Kidney (tissue), 14 donors: ENCODE data around the gene IFIT1B. TPM values are rescaled to one million over a fixed set of nuclear protein-coding genes. Genes with fewer than 3 reads are reported as not detected.

Experiments used
- DNase-seq, 5 donors: peaks; one replicate each; pipeline ENCODE4 v3.0.0-alpha.2; 2013 to 2020
- FAIRE-seq: peaks from 2 replicates; lab custom pipeline; 2012; peaks lifted over from hg19 to GRCh38; lab: Jason Lieb, UNC
- H3K27ac ChIP-seq, 2 donors: one replicate each; pipeline ENCODE4 v1.7.0; 2013; ENCODE audit warnings: low read depth in 2 of 2, low read length in 2 of 2, inconsistent platforms in 1 of 2
- H3K27me3 ChIP-seq: one replicate; pipeline ENCODE4 v1.7.1; 2013; ENCODE audit warnings: low read length, inconsistent platforms; ENCODE audit not compliant: control insufficient read depth, insufficient read depth
- H3K36me3 ChIP-seq, 3 donors: one replicate each; pipeline versions ENCODE4 v1.7.0 to v1.7.1; 2013; ENCODE audit warnings: low read length in 3 of 3, control low read depth in 1 of 3, inconsistent platforms in 1 of 3; ENCODE audit not compliant: insufficient read depth in 3 of 3, control insufficient read depth in 2 of 3
- H3K4me1 ChIP-seq, 3 donors: one replicate each; pipeline versions ENCODE4 v1.7.0 to v1.7.1; 2013; ENCODE audit warnings: low read length in 3 of 3, inconsistent platforms in 1 of 3, low read depth in 1 of 3; ENCODE audit not compliant: control insufficient read depth in 2 of 3, insufficient read depth in 2 of 3
- H3K4me3 ChIP-seq, 3 donors: one replicate each; pipeline versions ENCODE4 v1.7.0 to v1.8.1; 2013; ENCODE audit warnings: low read length in 3 of 3, control low read depth in 1 of 3, inconsistent platforms in 1 of 3
- H3K9ac ChIP-seq, 3 donors: one replicate each; pipeline versions ENCODE4 v1.7.0 to v1.7.1; 2013; ENCODE audit warnings: low read length in 3 of 3, control low read depth in 1 of 3, inconsistent platforms in 1 of 3
- H3K9me3 ChIP-seq, 3 donors: one replicate each; pipeline versions ENCODE4 v1.7.0 to v1.7.1; 2013; ENCODE audit warnings: low read length in 3 of 3, control low read depth in 1 of 3, inconsistent platforms in 1 of 3; ENCODE audit not compliant: control insufficient read depth in 2 of 3, insufficient read depth in 1 of 3
- CTCF ChIP-seq: IDR thresholded peaks from 3 replicates; pipeline ENCODE4 v1.5.1; 2012; ENCODE audit warnings: mild to moderate bottlenecking, moderate library complexity, borderline replicate concordance; ENCODE audit not compliant: insufficient read depth; ENCODE audit errors: extremely low read depth
- intact Hi-C: fragments of 100-400 bp; cut with DNase I; formaldehyde crosslinking; loops from one replicate; pipeline ENCODE4 v1.11.1; 2022
- polyA plus RNA-seq: library from polyadenylated mRNA; stranded (reverse); fragments of 350-450 nt; fragmentation: Illumina TruSeq; extraction: RNeasy Lipid Tissue Mini Kit (QIAGEN cat#74804); gene quantifications from one replicate; pipeline ENCODE4 v1.2.3, GENCODE V29; 2014; ENCODE audit warnings: low read depth, low replicate concordance; ENCODE audit not compliant: insufficient read depth
- total RNA-seq: library from RNA; stranded (reverse); fragmentation: NEBNext Ultra II Directional; extraction: Animal tissue kit (Norgen Biotek cat#: 25700); gene quantifications from one replicate; pipeline ENCODE4 v1.2.1, GENCODE V29; 2021
- donor health status: control.
- donor health status: control.
- donor health status: control.
- donor health status: control.
- donor health status: control.
- donor health status: DM: yes; HTN: yes; CAD: no.
- donor health status: Normal renal cell carcinoma (clear cell type).

The IFIT1B gene
- total and polyA plus RNA-seq, 2 donors from 2014 or later = not detected

GRCh38 chr10:89335226-89335625 is 42.6 kb upstream of the IFIT1B start:
- H3K9ac ChIP-seq = no peak overlapping the region
- H3K27ac ChIP-seq = no peak overlapping the region
- H3K27me3 ChIP-seq = no peaks in the 10 kb centered on the region
- intact Hi-C loops = no loop called here
- H3K4me1 ChIP-seq = peaks cover 14 to 35% (median 34%) of the 10 kb centered on the region in 3 donors
- DNase-seq = no peak
- H3K36me3 ChIP-seq = peaks cover 2 to 14% (median 9%) of the 10 kb centered on the region in 3 donors
- no peak for FAIRE-seq
- no peak for TF ChIP-seq CTCF
- H3K9me3 ChIP-seq = no peaks in the 10 kb centered on the region
- peak overlapping the region in 1 of 3 donors; percentile 4 for H3K4me3 ChIP-seq

- intact Hi-C loops = no loop called here
- no peak overlapping the region for H3K4me3 ChIP-seq
- DNase-seq = no peak
- H3K9ac ChIP-seq = no peak overlapping the region
- H3K36me3 ChIP-seq = peaks cover 2 to 14% (median 9%) of the 10 kb centered on the region in 3 donors
- no peaks in the 10 kb centered on the region for H3K9me3 ChIP-seq
- no peaks in the 10 kb centered on the region for H3K27me3 ChIP-seq
- TF ChIP-seq CTCF = no peak
- H3K27ac ChIP-seq = no peak overlapping the region
- H3K4me1 ChIP-seq = peaks cover 14 to 26% (median 26%) of the 10 kb centered on the region in 3 donors
- no peak for FAIRE-seq
These were observed 41.6 kb upstream of the IFIT1B start for GRCh38 chr10:89336241-89336640.

- Histone ChIP-seq H3K36me3 (peaks cover 2 to 14% (median 9%) of the 10 kb centered on the region in 3 donors), H3K4me3 (no peak overlapping the region), H3K9ac (no peak overlapping the region), H3K4me1 (peaks cover 10 to 24% (median 23%) of the 10 kb centered on the region in 3 donors), H3K27me3 (no peaks in the 10 kb centered on the region), H3K9me3 (no peaks in the 10 kb centered on the region), H3K27ac (no peak overlapping the region)
- FAIRE-seq (no peak), DNase-seq (no peak)
- intact Hi-C loops = no loop called here
- no peak for TF ChIP-seq CTCF
These were observed 40.4 kb upstream of the IFIT1B start for GRCh38 chr10:89337484-89337883.

GRCh38 chr10:89338713-89339112 is 39.1 kb upstream of the IFIT1B start:
- Histone ChIP-seq H3K4me3 (no peak overlapping the region), H3K9me3 (no peaks in the 10 kb centered on the region), H3K9ac (no peak overlapping the region), H3K27me3 (no peaks in the 10 kb centered on the region), H3K36me3 (peaks cover 2 to 14% (median 9%) of the 10 kb centered on the region in 3 donors), H3K27ac (no peak overlapping the region), H3K4me1 (peaks cover 4 to 19% (median 14%) of the 10 kb centered on the region in 3 donors)
- DNase-seq = no peak
- no peak for TF ChIP-seq CTCF
- FAIRE-seq = no peak
- intact Hi-C loops = no loop called here
